HG02678 (cell line): Measurements from ENCODE around the gene NEDD1.

Experiments used
- ATAC-seq: cut with Tn5 transposase; IDR thresholded peaks from one replicate; pipeline ENCODE4 v1.9.1; 2021; ENCODE audit warnings: mild to moderate bottlenecking, moderate library complexity; ENCODE audit not compliant: unreplicated experiment

NEDD1 gene, protein sequence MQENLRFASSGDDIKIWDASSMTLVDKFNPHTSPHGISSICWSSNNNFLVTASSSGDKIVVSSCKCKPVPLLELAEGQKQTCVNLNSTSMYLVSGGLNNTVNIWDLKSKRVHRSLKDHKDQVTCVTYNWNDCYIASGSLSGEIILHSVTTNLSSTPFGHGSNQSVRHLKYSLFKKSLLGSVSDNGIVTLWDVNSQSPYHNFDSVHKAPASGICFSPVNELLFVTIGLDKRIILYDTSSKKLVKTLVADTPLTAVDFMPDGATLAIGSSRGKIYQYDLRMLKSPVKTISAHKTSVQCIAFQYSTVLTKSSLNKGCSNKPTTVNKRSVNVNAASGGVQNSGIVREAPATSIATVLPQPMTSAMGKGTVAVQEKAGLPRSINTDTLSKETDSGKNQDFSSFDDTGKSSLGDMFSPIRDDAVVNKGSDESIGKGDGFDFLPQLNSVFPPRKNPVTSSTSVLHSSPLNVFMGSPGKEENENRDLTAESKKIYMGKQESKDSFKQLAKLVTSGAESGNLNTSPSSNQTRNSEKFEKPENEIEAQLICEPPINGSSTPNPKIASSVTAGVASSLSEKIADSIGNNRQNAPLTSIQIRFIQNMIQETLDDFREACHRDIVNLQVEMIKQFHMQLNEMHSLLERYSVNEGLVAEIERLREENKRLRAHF

DNA sequence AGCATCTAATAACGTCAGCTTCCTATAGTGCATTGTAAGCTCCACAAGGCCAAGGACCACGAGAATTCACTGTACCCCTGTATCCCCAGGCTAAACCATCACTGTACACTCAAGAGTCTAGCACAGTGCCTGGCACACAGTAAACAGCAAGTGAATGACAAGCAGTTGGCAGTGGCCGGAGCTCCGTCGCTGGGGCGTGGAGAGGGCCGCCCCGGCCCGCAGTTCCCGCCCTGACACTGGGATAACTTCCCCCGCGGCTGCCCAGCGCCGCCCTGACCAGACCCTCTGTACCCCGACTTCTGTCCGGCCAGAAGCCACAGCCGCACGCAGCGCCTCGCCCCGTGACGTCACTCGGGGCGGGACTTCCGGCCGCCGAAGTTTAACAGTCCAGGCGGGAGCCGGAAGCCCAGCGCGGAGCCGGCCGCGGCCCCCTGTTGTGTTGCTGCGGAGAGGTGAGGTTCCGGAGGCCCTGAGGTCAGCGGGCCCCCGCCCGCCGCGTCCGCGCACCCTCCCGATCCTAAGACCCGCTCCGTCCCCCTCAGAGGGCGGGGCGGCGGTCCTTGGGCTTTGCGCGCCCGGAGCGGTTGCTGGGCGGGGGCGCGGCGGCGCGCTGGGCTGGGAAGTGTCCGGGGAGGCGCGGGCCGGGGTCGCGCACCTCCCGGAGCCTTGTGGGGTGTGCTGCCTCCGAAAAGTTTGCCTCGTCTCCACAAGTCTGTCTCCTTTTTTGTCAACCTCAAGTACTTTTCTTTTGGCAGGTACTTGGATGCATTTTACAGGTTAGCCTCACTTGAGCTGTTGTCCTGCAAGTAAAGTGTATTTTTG, at the start of gene NEDD1:
Gene NEDD1 (plus strand): TSS at position 409 of the 822 bp plus-strand sequence. CDS start 2,503 bp downstream, outside the sequence.
- ATAC-seq, result peak; percentile 93

DNA sequence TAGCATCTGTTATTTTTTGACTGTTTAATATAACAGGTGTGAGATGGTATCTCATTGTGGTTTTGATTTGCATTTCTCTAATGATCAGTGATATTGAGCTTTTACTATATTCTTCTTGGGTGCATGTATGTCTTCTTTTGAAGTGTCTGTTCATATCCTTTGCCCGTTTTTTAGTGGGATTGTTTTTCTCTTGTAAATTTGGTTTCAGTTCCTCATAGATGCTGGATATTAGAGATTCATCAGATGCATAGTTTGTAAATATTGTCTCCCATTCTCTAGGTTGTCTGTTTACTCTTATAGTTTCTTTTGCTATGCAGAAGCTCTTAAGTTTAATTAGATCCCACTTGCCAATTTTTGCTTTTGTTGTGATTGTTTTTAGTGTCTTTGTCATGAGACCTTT, 48.9 kb upstream of the NEDD1 start:
- no peak for ATAC-seq

DNA sequence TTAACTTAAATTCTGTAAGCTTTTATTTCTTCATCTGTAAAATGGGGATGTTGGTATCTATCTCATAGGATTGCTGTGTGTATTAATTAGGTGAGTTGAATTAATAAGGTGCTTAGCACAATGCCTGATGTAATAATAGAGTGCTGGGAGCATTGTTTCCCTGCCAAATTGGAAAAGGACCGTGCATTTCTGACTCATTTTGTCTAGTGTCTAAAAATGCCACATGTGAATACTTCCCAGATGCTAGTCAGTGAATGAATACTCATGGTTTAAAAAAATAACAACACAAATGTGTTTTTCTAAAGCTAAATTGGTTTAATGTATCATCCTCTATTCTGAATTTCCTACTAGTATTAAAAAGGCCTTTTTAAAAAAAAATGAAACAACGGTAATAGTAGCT, 45.4 kb upstream of the NEDD1 start:
- no peak for ATAC-seq

DNA sequence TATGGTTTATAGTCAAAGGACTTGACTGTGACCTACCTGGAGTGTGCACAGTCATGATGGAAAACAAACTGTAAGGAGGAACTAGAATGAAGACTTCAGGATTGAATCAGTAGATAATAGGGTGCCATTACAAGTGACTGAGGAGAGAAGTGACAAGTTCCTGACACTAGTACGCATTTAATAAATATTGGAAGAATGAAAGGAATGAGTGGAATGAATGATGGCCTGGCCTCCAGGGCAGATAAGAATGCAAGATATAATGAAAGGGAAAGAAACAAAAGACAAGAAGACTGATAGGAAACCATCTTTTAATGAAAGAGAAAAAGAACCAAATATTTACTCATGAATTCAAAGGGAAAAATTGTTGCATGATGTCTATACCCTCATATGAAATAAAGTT, 44.7 kb upstream of the NEDD1 start:
- ATAC-seq, result no peak

DNA sequence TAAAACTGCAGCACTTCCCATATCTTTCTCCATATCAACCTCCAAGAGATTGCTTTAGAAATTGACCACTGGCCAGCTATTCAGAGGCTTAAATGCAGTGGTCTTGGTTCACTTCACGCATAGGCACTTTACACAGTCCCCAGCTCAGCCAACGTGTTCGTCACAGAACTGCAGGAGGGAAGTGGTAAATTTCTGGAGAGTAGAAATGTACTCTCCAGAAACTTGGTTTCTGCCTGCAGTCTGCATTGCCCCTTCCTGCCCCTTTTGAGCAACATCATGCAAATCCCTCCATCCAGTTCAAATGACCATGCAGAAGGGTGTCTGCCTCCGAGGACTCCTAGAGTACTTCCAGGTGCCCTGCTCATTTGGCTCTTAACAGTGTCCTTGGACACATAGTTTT, 42.7 kb upstream of the NEDD1 start:
- no peak for ATAC-seq

DNA sequence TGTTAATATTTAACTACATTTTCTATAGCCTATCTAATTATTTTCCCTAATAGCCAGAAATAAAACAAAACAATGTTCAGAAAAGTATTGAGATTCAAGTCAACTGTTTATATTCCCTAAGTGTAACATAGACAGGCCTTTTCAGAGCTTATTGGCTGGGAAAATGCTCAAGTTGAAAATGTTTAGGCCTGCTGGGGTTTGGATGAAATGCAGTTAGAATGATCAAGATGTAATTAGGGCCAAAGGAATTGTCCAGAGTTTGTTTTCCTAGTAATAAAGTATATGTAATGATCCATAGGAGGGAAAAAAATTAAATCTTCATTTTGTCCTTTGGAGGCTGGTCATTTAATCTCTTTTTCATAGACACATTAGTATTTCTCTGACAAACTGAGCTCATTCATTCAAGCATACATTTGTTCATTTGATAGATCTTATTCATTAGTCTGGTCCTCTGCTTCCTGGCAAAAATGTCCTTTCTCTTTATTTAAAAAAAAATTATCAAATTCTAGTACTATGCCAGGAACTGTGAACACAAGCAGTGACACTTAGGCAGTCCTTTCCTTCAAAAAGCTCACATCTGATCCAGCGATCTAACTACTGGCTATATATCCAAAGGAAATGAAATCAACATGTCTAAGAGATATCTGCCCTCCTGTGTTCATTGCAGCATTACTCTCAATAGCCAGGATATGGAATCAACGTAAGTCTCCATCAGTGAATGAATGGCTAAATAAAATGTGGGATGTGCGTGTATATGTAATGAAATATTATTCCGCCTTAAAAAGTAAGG, 40.1 kb upstream of the NEDD1 start:
- ATAC-seq, result no peak

DNA sequence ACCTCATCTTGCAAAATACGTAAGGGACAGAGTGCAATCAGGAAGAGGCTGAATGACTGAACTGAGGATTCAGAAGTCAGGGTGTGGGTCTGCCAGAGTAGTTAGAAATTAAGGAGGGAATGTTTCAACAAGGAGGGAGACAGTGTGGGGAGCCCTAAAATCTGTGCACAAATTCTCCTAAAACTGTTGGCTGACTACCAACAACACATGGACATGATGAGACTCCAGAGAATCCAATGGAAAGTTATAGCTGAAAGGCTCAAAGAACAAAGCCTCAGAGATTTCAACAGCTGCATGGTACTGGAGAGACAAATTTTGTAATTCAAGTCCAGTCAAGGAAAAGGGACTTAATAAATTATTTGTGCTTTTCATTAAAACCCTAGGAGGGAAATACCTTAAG, 36.1 kb upstream of the NEDD1 start:
- ATAC-seq, result no peak

DNA sequence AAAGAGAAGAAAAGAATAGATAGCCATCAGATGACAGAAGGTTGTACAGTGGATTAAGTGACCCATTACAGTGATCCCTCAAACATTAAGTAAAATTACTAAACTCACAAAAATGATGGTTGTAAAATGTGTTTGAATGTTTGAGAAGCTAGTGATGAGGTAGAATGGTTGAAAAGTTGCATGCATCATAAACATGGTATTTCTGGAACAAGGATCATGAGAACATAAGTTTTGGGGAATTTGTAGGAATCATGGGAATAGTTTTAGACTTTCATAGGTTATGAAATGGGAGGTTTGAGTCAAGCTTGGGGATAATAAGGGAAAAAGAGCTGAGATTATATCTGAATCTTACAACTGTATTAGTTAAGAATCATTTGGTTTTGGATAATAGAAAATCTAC, 34.1 kb upstream of the NEDD1 start:
- ATAC-seq, result no peak

DNA sequence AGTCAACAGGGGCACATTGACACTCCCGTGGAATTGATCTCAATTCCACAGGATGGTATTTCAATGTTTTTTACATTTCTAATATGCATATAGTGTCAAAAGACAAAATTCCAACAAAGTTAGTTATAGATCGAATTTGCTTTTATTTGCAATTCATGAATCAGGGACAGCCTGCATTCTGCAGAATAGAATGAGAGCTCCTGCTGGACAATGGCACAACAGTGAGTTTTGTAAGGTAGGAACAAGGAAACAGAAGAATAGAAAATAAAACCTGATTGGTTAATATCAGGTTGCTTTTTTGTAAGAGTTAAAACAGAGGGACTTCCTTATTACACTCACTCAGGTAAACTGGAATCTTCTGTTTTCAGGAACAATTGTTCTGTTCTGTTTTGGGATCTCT, 32.8 kb upstream of the NEDD1 start:
- no peak for ATAC-seq

DNA sequence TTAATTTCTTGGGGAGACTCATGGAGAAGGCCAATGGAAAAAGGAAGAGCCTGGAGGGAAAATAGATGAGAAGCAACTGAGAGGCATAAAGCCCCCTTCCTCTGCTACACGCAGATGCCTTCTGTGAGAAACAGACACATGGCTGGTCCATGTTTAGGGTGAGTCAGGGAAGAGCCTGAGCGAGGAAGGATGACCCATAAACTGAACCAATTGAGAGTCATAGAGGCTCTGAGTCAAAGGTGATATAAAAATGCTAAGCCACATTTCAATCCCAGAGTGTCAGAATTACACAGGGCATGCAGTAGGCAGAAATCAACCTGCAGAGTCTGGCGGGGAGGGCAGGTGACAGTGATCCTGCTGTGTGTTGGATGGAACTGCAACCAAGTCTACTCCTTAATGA, 30.1 kb upstream of the NEDD1 start:
- no peak for ATAC-seq

DNA sequence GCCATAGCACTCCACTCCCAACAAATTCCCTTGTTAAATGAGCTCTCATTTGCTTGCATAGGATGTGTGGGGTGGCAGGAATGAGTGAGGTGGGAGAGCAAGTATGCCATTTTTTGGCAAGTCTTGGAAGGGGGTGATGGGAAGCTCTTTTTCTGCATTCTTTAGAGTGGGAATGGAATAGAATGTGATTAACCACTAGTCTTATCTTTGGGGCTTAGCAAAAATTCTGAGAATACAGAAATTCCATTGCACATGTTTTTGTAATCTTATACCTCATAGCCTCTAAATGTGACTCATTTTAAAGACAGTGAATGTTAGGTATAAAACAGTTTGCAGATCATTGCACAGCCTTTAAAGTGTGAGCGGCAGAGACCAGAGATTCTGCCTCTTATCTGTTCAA, 28.4 kb upstream of the NEDD1 start:
- no peak for ATAC-seq

DNA sequence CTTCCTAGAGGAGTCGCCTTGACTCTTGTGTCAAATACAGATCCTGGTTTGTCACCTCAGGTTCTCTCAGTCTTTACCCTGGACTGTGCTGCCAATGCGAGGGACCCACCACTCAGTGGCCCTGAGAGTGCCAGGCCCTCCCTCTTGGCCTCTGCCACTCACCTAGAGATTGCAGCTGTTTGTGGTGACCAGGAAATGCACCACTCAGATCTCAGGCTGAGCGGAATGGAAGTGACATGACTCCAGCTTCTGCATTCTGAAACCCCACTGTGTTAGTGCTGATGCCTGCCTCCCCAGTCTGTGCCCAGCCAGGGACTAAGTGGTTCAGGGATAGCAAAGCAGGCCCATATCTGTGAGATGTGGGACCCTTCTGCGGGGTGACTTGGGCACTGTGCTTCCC, 27.8 kb upstream of the NEDD1 start:
- no peak for ATAC-seq

DNA sequence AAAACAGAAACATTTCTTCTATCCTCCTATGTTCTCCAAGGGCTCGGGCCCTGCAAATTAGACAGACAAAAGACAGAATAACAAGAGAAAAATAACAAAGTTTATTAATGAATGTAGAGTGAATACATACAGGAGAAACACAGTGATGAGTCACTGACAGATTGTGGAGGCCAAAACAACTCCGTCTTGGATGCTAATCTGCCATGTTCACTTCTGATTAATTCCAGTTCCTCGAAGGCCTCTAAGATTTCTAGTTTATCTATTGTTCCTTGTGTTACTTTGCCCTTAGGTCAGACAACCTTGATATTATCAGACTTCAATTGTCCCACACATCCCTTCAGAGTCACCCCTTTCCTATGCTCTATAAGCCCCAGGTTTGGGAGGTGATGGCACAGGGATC, 26.8 kb upstream of the NEDD1 start:
- ATAC-seq, result no peak

DNA sequence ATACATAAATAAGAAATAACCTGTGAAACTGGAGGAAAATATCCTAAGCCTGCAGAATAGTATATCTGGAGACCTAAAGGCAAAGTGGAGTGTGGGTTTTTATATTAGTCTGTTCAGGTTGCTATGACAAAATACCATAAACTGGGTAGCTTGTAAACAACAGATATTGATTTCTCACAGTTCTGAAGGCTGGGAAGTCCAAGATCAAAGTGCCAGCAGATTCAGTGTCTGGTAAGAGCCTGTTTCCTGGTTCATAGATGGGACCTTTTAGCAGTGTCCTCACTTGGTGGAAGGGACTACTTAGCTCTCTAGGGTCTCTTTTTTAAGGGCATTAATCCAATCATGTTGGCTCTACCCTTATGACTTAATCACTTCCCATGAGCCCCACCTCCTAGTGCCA, 25.4 kb upstream of the NEDD1 start:
- no peak for ATAC-seq

DNA sequence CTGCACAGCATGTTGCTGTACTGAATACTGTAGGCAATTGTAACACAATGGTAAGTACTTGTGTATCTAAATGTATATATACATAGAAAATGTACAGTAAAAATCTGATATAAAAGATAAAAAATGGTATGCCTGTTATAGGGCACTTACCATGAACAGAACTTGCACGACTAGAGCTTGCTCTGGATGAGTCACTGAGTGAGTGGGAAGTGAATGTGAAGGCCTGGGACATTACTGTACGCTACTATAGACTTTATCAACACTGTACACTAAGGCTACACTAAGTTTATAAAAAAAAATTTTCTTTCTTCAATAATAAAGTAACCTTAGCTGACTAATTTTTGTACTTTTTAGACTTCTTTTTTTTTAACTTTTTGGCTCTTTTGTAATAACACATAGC, 24.2 kb upstream of the NEDD1 start:
- no peak for ATAC-seq

DNA sequence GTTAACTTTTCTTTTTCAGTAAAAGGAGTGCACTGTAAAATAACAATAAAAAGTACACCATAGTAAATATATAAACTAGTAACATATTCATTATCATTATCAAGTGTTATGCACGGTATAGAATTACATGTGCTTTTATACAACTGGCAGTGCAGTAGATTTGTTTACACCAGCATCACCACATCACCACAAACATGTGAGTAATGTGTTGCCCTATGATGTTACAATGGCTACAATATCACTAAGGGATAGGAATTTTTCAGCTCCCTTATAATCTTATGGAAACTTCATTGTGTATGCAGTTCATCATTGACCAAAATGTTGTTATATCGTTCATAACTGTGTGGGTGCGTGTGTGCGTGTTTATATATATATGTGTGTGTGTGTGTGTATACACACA, 23.5 kb upstream of the NEDD1 start:
- no peak for ATAC-seq

DNA sequence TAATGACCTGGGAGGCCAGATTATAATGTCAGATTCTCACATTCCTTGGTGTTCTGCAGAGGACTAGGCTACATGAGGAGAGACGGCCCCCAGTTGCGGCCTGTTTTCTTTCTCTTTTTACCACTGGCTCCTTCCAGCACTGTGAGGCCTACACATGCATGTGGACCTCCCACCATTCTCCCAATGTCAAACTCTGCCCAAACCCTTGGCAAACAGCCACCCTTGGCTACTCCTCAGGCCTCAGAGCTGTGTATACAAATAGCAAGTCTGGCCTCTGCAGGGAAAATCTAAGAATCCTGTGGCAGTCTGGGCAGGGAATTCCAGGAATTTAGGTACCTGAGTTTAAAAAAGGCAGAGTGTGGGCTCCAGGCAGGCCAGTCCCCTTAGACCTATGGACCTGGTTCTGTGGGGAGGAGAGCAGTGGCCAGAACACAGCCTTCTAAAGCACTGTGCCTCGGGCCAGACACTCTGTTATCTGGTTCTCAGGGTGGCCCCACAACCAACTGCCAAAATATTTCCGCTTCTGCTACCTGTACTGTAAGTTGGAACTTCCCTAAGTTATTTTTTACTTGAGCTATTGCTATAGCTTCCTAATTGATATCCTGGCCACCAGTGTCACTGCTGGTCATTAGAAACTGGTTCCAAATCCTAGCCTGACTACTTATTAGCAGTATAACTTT, 19.9 kb upstream of the NEDD1 start:
- ATAC-seq, result no peak

DNA sequence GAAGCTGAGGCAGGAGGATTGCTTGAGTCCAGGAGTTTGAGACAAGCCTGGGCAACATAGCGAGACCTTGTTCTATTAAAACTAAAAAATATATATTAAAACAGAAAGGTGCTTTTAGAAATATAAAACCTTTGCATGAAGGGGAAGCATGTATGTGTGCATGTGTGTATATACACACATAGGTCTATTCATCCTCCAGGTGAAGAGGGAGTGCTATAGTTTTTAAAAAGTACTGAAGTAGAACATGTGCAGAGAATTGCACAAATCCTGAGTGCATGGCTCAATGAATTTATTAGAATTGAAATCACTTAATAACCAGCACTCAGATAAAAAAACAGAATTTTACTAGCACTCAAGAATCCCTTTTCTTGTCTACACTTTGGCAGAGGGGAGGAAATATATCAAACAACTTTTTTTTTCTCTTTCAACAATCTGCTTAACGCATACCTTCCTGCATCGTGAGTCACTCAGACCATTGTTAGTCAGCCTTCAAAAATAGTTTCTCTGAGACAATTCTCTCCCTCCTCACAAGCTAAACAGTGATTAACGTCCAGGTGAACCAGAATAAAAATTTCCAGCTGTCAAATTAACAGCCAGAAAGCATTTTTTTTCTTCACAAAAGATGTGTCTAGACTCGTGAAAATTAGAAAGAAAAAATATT, 17.7 kb upstream of the NEDD1 start:
- no peak for ATAC-seq

DNA sequence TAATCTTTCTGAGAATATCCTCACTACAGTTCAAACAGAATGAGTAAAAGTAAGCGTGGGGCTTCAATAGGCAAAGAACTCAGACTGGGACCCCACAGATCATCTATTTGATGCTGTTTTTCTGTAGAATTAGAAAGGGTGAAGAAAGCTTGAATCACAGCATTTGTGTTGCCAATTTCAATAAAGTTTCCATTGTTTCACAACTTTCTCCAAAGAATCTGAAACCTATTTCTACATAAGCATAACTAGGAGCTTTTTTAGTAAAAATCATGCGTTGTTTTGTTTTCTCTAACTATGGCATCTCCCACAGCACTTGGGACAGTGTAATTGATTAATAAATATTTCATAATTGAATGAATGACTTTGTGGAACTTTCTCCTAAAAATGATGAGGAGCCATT, 16.7 kb upstream of the NEDD1 start:
- no peak for ATAC-seq

DNA sequence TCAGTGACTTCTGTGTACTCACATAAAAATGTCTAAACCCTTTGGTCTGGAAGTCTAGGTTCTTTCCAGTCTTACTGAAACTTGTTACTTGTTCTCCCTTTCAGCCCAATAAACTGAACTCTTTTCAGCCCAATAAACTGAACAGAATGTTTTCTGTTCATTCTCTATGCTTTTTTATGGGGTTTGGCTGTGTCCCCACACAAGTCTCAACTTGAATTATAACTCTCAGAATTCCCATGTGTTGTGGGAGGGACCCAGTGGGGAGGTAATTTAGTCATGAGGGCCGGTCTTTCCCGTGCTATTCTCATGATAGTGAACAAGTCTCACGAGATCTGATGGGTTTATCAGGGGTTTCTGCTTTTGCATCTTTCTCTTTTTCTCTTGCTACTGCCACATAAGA, 15.0 kb upstream of the NEDD1 start:
- ATAC-seq, result no peak
